CD4-positive, alpha-beta memory T cell (primary cell): ENCODE results near the gene INPP4B. TPM values are rescaled to one million over a fixed set of nuclear protein-coding genes. Genes with fewer than 3 reads are reported as not detected.
A peak's percentile ranks its signal among the peaks of the same experiment; 100 is the strongest.

Source experiments
- CTCF ChIA-PET: fragments of 350-600 bp; sonication (Branson Sonifier 250); formaldehyde crosslinking; loops from one replicate; lab custom pipeline; 2021; ENCODE audit warnings: inconsistent platforms; ENCODE audit not compliant: partially characterized antibody; lab: Charles Lee
- POLR2A ChIA-PET: fragments of 350-600 bp; sonication (Branson Sonifier 250); formaldehyde crosslinking; loops from one replicate; lab custom pipeline; 2021; ENCODE audit not compliant: partially characterized antibody; lab: Charles Lee
- DNase-seq, 5 donors: peaks; one replicate each; pipeline versions ENCODE4 v3.0.0 to v3.0.0-alpha.2; 2020 to 2022; ENCODE audit warnings: mixed read lengths in 1 of 5
- H3K27ac ChIP-seq: one replicate; pipeline ENCODE4 v1.7.0; 2013; ENCODE audit warnings: low read depth, low read length
- H3K27me3 ChIP-seq: 2 replicates; pipeline ENCODE4 v1.7.0; 2013; ENCODE audit warnings: mild to moderate bottlenecking, low read length, moderate library complexity; ENCODE audit not compliant: insufficient read depth
- H3K36me3 ChIP-seq: 2 replicates; pipeline ENCODE4 v1.7.0; 2013; ENCODE audit warnings: mild to moderate bottlenecking, low read length, moderate library complexity; ENCODE audit not compliant: insufficient read depth
- H3K4me1 ChIP-seq: 2 replicates; pipeline ENCODE4 v1.7.0; 2013; ENCODE audit warnings: mild to moderate bottlenecking, low read length, moderate library complexity; ENCODE audit not compliant: insufficient read depth
- H3K4me3 ChIP-seq, 2 donors: one replicate each; pipeline ENCODE4 v1.7.0; 2013; ENCODE audit warnings: low read length in 2 of 2, mild to moderate bottlenecking in 1 of 2
- H3K9me3 ChIP-seq, 2 donors: one replicate each; pipeline ENCODE4 v1.7.0; 2013; ENCODE audit warnings: low read length in 2 of 2, control low read depth in 1 of 2; ENCODE audit not compliant: control insufficient read depth in 1 of 2
- H3K27ac Mint-ChIP-seq, 7 donors: one replicate each; pipeline ENCODE4 v1.8.0; 2020 to 2021; ENCODE audit warnings: mixed read lengths in 7 of 7, mild to moderate bottlenecking in 6 of 7, inconsistent platforms in 3 of 7, moderate library complexity in 3 of 7
- H3K27me3 Mint-ChIP-seq, 2 donors: one replicate each; pipeline ENCODE4 v1.8.0; 2020 to 2021; ENCODE audit warnings: mixed read lengths in 2 of 2
- H3K36me3 Mint-ChIP-seq, 2 donors: one replicate each; pipeline ENCODE4 v1.8.0; 2020 to 2021; ENCODE audit warnings: mixed read lengths in 2 of 2, inconsistent platforms in 1 of 2, mild to moderate bottlenecking in 1 of 2
- H3K4me1 Mint-ChIP-seq, 4 donors: one replicate each; pipeline ENCODE4 v1.8.0; 2020 to 2021; ENCODE audit warnings: mixed read lengths in 4 of 4, mild to moderate bottlenecking in 1 of 4
- H3K4me3 Mint-ChIP-seq, 8 donors: one replicate each; pipeline ENCODE4 v1.8.0; 2020 to 2021; ENCODE audit warnings: mixed read lengths in 8 of 8, mild to moderate bottlenecking in 7 of 8, moderate library complexity in 6 of 8, inconsistent platforms in 3 of 8
- H3K9me3 Mint-ChIP-seq, 8 donors: one replicate each; pipeline ENCODE4 v1.8.0; 2020 to 2021; ENCODE audit warnings: mixed read lengths in 8 of 8, mild to moderate bottlenecking in 5 of 8, inconsistent platforms in 3 of 8, moderate library complexity in 1 of 8
- intact Hi-C: fragments of 100-400 bp; cut with micrococcal nuclease; formaldehyde crosslinking; loops from one replicate; pipeline ENCODE4 v1.15.1; 2023
- polyA plus RNA-seq, 2 donors: library from polyadenylated mRNA; unstranded; fragments of 300-500 nt; fragmentation: Illumina TruSeq; gene quantifications; one replicate each; pipeline ENCODE4 v1.2.3, GENCODE V29; 2021
- total RNA-seq, 2 experiments: library from RNA; stranded (reverse); gene quantifications; one replicate each; pipeline ENCODE4 v1.2.3, GENCODE V29; 2021

The INPP4B gene
- total and polyA plus RNA-seq, 4 experiments from 2014 or later: 76.7 to 112 (median 80.8) TPM

GRCh38 chr4:142549248-142549647 is 296.9 kb downstream of the INPP4B start:
- H3K4me3 Mint-ChIP-seq: peak overlapping the region in 4 of 8 donors; percentile 10 to 70 (median 28)
- peaks cover 2 to 8% of the 10 kb centered on the region in 2 donors for H3K36me3 Mint-ChIP-seq
- peaks cover 31 to 52% (median 43%) of the 10 kb centered on the region in 4 donors for H3K4me1 Mint-ChIP-seq
- no peak for DNase-seq
- ChIA-PET CTCF (no interaction called here), POLR2A (interaction anchor here (1.4 to 2.6 kb wide), 2 partner anchors 18 to 193 kb away, joined by 3 to 12 read pairs; no protein-coding TSS in a partner anchor)
- H3K36me3 ChIP-seq: no peaks in the 10 kb centered on the region
- peaks cover 44% of the 10 kb centered on the region for H3K4me1 ChIP-seq
- intact Hi-C loops: no loop called here
- no peak overlapping the region for H3K27ac ChIP-seq
- H3K9me3 Mint-ChIP-seq: peaks cover 0 to 4% (median under 1%) of the 10 kb centered on the region in 8 donors
- peak overlapping the region in 4 of 7 donors; percentile 14 to 76 (median 46) for H3K27ac Mint-ChIP-seq
- H3K27me3 Mint-ChIP-seq: no peaks in the 10 kb centered on the region
- no peak overlapping the region for H3K4me3 ChIP-seq
- no peaks in the 10 kb centered on the region for H3K9me3 ChIP-seq
- H3K27me3 ChIP-seq: no peaks in the 10 kb centered on the region

- H3K4me3 Mint-ChIP-seq: no peak overlapping the region
- H3K9me3 Mint-ChIP-seq: peaks cover 0 to 4% (median under 1%) of the 10 kb centered on the region in 8 donors
- Histone ChIP-seq H3K9me3 (no peaks in the 10 kb centered on the region), H3K4me3 (no peak overlapping the region), H3K36me3 (no peaks in the 10 kb centered on the region), H3K4me1 (peaks cover 45% of the 10 kb centered on the region), H3K27me3 (no peaks in the 10 kb centered on the region), H3K27ac (no peak overlapping the region)
- no peak for DNase-seq
- ChIA-PET CTCF (interaction anchor here (1.1 kb wide), 1 partner anchor 19 kb away, joined by 3 read pairs; no protein-coding TSS in a partner anchor), POLR2A (interaction anchor here (1.4 to 2.6 kb wide), 3 partner anchors 9 to 192 kb away, joined by 3 to 12 read pairs (median 7); no protein-coding TSS in a partner anchor)
- no peak overlapping the region for H3K27ac Mint-ChIP-seq
- H3K4me1 Mint-ChIP-seq: peaks cover 29 to 48% (median 43%) of the 10 kb centered on the region in 4 donors
- H3K27me3 Mint-ChIP-seq: no peaks in the 10 kb centered on the region
- H3K36me3 Mint-ChIP-seq: peaks cover 2 to 8% of the 10 kb centered on the region in 2 donors
- intact Hi-C loops: no loop called here
Measured at GRCh38 chr4:142548491-142548890, 297.6 kb downstream of the INPP4B start.

GRCh38 chr4:142547974-142548373 is 298.1 kb downstream of the INPP4B start:
- H3K4me3 Mint-ChIP-seq: no peak overlapping the region
- H3K4me1 Mint-ChIP-seq: peaks cover 25 to 43% (median 39%) of the 10 kb centered on the region in 4 donors
- H3K27ac Mint-ChIP-seq: no peak overlapping the region
- Histone ChIP-seq H3K9me3 (no peaks in the 10 kb centered on the region), H3K27ac (no peak overlapping the region), H3K36me3 (no peaks in the 10 kb centered on the region), H3K27me3 (no peaks in the 10 kb centered on the region), H3K4me1 (peaks cover 40% of the 10 kb centered on the region), H3K4me3 (no peak overlapping the region)
- peaks cover 2 to 8% of the 10 kb centered on the region in 2 donors for H3K36me3 Mint-ChIP-seq
- ChIA-PET POLR2A (interaction anchor here (1.4 to 2.6 kb wide), 3 partner anchors 9 to 191 kb away, joined by 3 to 12 read pairs (median 7); no protein-coding TSS in a partner anchor), CTCF (interaction anchor here (0.5 to 1.1 kb wide), 2 partner anchors 20 to 255 kb away, joined by 3 read pairs; no protein-coding TSS in a partner anchor)
- intact Hi-C loops: no loop called here
- peaks cover 0 to 4% (median under 1%) of the 10 kb centered on the region in 8 donors for H3K9me3 Mint-ChIP-seq
- DNase-seq: no peak
- H3K27me3 Mint-ChIP-seq: no peaks in the 10 kb centered on the region

- Histone ChIP-seq H3K27me3 (no peaks in the 10 kb centered on the region), H3K9me3 (no peaks in the 10 kb centered on the region), H3K27ac (no peak overlapping the region), H3K4me3 (no peak overlapping the region), H3K4me1 (peaks cover 28% of the 10 kb centered on the region), H3K36me3 (no peaks in the 10 kb centered on the region)
- peaks cover 14 to 26% (median 17%) of the 10 kb centered on the region in 4 donors for H3K4me1 Mint-ChIP-seq
- H3K36me3 Mint-ChIP-seq: peaks cover 2 to 8% of the 10 kb centered on the region in 2 donors
- DNase-seq: no peak
- no peak overlapping the region for H3K27ac Mint-ChIP-seq
- H3K27me3 Mint-ChIP-seq: no peaks in the 10 kb centered on the region
- H3K4me3 Mint-ChIP-seq: no peak overlapping the region
- intact Hi-C loops: no loop called here
- ChIA-PET CTCF (interaction anchor here (1.4 kb wide), 1 partner anchor 190 kb away, joined by 6 read pairs; no protein-coding TSS in a partner anchor), POLR2A (no interaction called here)
- H3K9me3 Mint-ChIP-seq: peaks cover 0 to 4% (median under 1%) of the 10 kb centered on the region in 8 donors
Measured at GRCh38 chr4:142544594-142544993, 301.5 kb downstream of the INPP4B start.

- Mint-ChIP-seq H3K27ac (peak overlapping the region in 2 of 7 donors; percentile 10 to 11), H3K9me3 (peaks cover 0 to 4% (median under 1%) of the 10 kb centered on the region in 8 donors), H3K4me3 (no peak overlapping the region), H3K27me3 (no peaks in the 10 kb centered on the region), H3K36me3 (peaks cover 2 to 6% of the 10 kb centered on the region in 2 donors), H3K4me1 (peaks cover 11 to 21% (median 13%) of the 10 kb centered on the region in 4 donors)
- Histone ChIP-seq H3K27ac (no peak overlapping the region), H3K4me3 (no peak overlapping the region), H3K36me3 (no peaks in the 10 kb centered on the region), H3K27me3 (no peaks in the 10 kb centered on the region), H3K9me3 (no peaks in the 10 kb centered on the region), H3K4me1 (peaks cover 22% of the 10 kb centered on the region)
- no peak for DNase-seq
- intact Hi-C loops: no loop called here
- ChIA-PET CTCF (interaction anchor here (1.4 kb wide), 1 partner anchor 190 kb away, joined by 6 read pairs; no protein-coding TSS in a partner anchor), POLR2A (interaction anchor here (1.2 kb wide), 1 partner anchor 14 kb away, joined by 3 read pairs; no protein-coding TSS in a partner anchor)
Measured at GRCh38 chr4:142544039-142544438, 302.1 kb downstream of the INPP4B start.

DNA sequence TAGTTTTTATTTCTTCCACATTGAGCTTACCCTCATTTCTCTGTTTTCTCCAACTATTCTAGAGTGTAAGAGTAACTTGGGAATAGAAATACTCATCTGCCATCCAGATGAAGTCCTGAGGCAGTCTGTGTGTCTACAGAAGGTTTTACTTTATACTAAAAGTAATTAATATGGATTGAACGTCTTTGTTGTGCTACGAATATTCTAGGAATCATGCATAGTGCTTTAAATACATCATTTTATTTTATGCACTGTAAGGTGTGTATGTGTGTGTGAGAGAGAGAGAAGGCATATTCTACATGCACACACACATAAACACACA is 305.7 kb downstream of the INPP4B start:
- ChIA-PET POLR2A (interaction anchor here (1.0 to 1.6 kb wide), 3 partner anchors 11 to 135 kb away, joined by 4 read pairs; no protein-coding TSS in a partner anchor), CTCF (interaction anchor here (0.8 to 1.4 kb wide), 3 partner anchors 17 to 188 kb away, joined by 3 to 6 read pairs (median 4); no protein-coding TSS in a partner anchor)
- DNase-seq: no peak
- Mint-ChIP-seq H3K27me3 (no peaks in the 10 kb centered on the region), H3K9me3 (peaks cover 0 to 1% (median 0%) of the 10 kb centered on the region in 8 donors), H3K36me3 (no peaks in the 10 kb centered on the region), H3K4me3 (no peak overlapping the region), H3K4me1 (peaks cover 8 to 16% (median 13%) of the 10 kb centered on the region in 4 donors), H3K27ac (no peak overlapping the region)
- intact Hi-C loops: no loop called here
- Histone ChIP-seq H3K27me3 (no peaks in the 10 kb centered on the region), H3K36me3 (no peaks in the 10 kb centered on the region), H3K9me3 (no peaks in the 10 kb centered on the region), H3K4me3 (no peak overlapping the region), H3K27ac (no peak overlapping the region), H3K4me1 (peaks cover 21% of the 10 kb centered on the region)

- POLR2A ChIA-PET: interaction anchor here (1.6 kb wide), 1 partner anchor 13 kb away, joined by 4 read pairs; no protein-coding TSS in a partner anchor
- DNase-seq: no peak
- Mint-ChIP-seq H3K27ac (no peak overlapping the region), H3K27me3 (no peaks in the 10 kb centered on the region), H3K9me3 (peaks cover 0 to 1% (median 0%) of the 10 kb centered on the region in 8 donors), H3K4me3 (no peak overlapping the region), H3K36me3 (no peaks in the 10 kb centered on the region), H3K4me1 (peaks cover 8 to 17% (median 14%) of the 10 kb centered on the region in 4 donors)
- CTCF ChIA-PET: interaction anchor here (0.8 to 1.4 kb wide), 2 partner anchors 18 to 187 kb away, joined by 3 to 6 read pairs; no protein-coding TSS in a partner anchor
- no peaks in the 10 kb centered on the region for H3K36me3 ChIP-seq
- H3K27ac ChIP-seq: no peak overlapping the region
- H3K27me3 ChIP-seq: no peaks in the 10 kb centered on the region
- H3K9me3 ChIP-seq: no peaks in the 10 kb centered on the region
- peaks cover 21% of the 10 kb centered on the region for H3K4me1 ChIP-seq
- intact Hi-C loops: no loop called here
- H3K4me3 ChIP-seq: no peak overlapping the region
Measured at GRCh38 chr4:142539796-142540482, 306.2 kb downstream of the INPP4B start.
